OCI-LY3 (cell line): Measurements from ENCODE around the gene INHBE.
A peak's percentile ranks its signal among the peaks of the same experiment; 100 is the strongest.
"Not testable (repeated sequence)": the region's sequence is repeated elsewhere in the genome, so short reads cannot be mapped to it uniquely, and the experiment has no call there.

Experiments
- H2AFZ ChIP-seq: fragments of 200-600, 300-600 bp; shearing (Covaris generic); 2 replicates; pipeline ENCODE4 v1.6.0; 2014; ENCODE audit warnings: antibody characterized with exemption, low read depth, low read length
- H3K27ac ChIP-seq: fragments of 200-600, 300-600 bp; sonication (generic); 2 replicates; pipeline ENCODE4 v1.5.1; 2014; ENCODE audit warnings: mild to moderate bottlenecking, low read length, moderate library complexity, mixed read lengths
- H3K27me3 ChIP-seq: fragments of 200-600, 300-600 bp; sonication (generic); 2 replicates; pipeline ENCODE4 v1.6.1; 2014; ENCODE audit warnings: low read depth, low read length, mixed read lengths
- H3K36me3 ChIP-seq: fragments of 200-600, 300-600 bp; sonication (generic); replicated peaks from 2 replicates; pipeline ENCODE3; 2014; ENCODE audit warnings: low read depth, low read length, mixed read lengths
- H3K4me1 ChIP-seq: fragments of 300-600, 200-600 bp; sonication (generic); 2 replicates; pipeline ENCODE4 v1.6.1; 2014; ENCODE audit warnings: low read length, mixed read lengths
- H3K4me2 ChIP-seq: fragments of 200-600, 300-600 bp; sonication (generic); 2 replicates; pipeline ENCODE4 v1.6.1; 2014; ENCODE audit warnings: low read length, mixed read lengths
- H3K4me3 ChIP-seq: fragments of 300-600, 200-600 bp; sonication (generic); 2 replicates; pipeline ENCODE4 v1.5.1; 2014; ENCODE audit warnings: antibody characterized with exemption, mild to moderate bottlenecking, low read length, moderate library complexity
- H3K79me2 ChIP-seq: fragments of 300-600, 200-600 bp; shearing (Covaris generic); 2 replicates; pipeline ENCODE4 v1.6.1; 2014; ENCODE audit warnings: mild to moderate bottlenecking, low read length, mixed read lengths
- H3K9ac ChIP-seq: fragments of 300-600, 200-600 bp; shearing (Covaris generic); 2 replicates; pipeline ENCODE4 v1.6.0; 2014; ENCODE audit warnings: mild to moderate bottlenecking, low read length, moderate library complexity
- H3K9me3 ChIP-seq: fragments of 200-600, 300-600 bp; shearing (Covaris generic); 2 replicates; pipeline ENCODE4 v1.6.1; 2014; ENCODE audit warnings: low read length, mixed read lengths; ENCODE audit not compliant: insufficient read depth
- H4K20me1 ChIP-seq: fragments of 200-600, 300-600 bp; sonication (generic); 2 replicates; pipeline ENCODE4 v1.6.1; 2016; ENCODE audit warnings: low read length, mixed read lengths; ENCODE audit not compliant: insufficient read depth
- CTCF ChIP-seq: fragments of 200-600, 300-600 bp; sonication (generic); IDR thresholded peaks from 2 replicates; pipeline ENCODE4 v1.5.1; 2014; ENCODE audit warnings: antibody characterized with exemption, low read length, low read depth
- EZH2phosphoT487 ChIP-seq: fragments of 200-600 bp; shearing (Covaris generic); IDR thresholded peaks from 2 replicates; pipeline ENCODE4 v1.6.1; 2018; ENCODE audit warnings: antibody characterized with exemption, mixed run types, low read depth

Gene INHBE

GRCh38 chr12:57489157-57489641, 34.1 kb downstream of the INHBE start:
- Histone ChIP-seq H3K9ac (peak overlapping the region; percentile 80), H3K4me1 (peaks cover 12% of the 10 kb centered on the region), H2AFZ (no peak overlapping the region), H3K27me3 (no peaks in the 10 kb centered on the region), H3K4me3 (peak overlapping the region; percentile 97), H4K20me1 (no peaks in the 10 kb centered on the region), H3K36me3 (peaks cover 30% of the 10 kb centered on the region), H3K27ac (no peak overlapping the region), H3K9me3 (no peaks in the 10 kb centered on the region), H3K79me2 (peaks cover 26% of the 10 kb centered on the region), H3K4me2 (peak overlapping the region; percentile 95)
- no peak for TF ChIP-seq EZH2phosphoT487
- TF ChIP-seq CTCF = no peak

- no peak overlapping the region for H3K9ac ChIP-seq
- H2AFZ ChIP-seq = no peak overlapping the region
- peaks cover 26% of the 10 kb centered on the region for H3K79me2 ChIP-seq
- no peak overlapping the region for H3K4me2 ChIP-seq
- H3K4me3 ChIP-seq = no peak overlapping the region
- H3K27ac ChIP-seq = no peak overlapping the region
- TF ChIP-seq CTCF (no peak), EZH2phosphoT487 (no peak)
- peaks cover 30% of the 10 kb centered on the region for H3K36me3 ChIP-seq
- H3K27me3 ChIP-seq = no peaks in the 10 kb centered on the region
- peaks cover 12% of the 10 kb centered on the region for H3K4me1 ChIP-seq
- H4K20me1 ChIP-seq = no peaks in the 10 kb centered on the region
- H3K9me3 ChIP-seq = no peaks in the 10 kb centered on the region
These were observed 35.0 kb downstream of the INHBE start for GRCh38 chr12:57490126-57490525.

DNA sequence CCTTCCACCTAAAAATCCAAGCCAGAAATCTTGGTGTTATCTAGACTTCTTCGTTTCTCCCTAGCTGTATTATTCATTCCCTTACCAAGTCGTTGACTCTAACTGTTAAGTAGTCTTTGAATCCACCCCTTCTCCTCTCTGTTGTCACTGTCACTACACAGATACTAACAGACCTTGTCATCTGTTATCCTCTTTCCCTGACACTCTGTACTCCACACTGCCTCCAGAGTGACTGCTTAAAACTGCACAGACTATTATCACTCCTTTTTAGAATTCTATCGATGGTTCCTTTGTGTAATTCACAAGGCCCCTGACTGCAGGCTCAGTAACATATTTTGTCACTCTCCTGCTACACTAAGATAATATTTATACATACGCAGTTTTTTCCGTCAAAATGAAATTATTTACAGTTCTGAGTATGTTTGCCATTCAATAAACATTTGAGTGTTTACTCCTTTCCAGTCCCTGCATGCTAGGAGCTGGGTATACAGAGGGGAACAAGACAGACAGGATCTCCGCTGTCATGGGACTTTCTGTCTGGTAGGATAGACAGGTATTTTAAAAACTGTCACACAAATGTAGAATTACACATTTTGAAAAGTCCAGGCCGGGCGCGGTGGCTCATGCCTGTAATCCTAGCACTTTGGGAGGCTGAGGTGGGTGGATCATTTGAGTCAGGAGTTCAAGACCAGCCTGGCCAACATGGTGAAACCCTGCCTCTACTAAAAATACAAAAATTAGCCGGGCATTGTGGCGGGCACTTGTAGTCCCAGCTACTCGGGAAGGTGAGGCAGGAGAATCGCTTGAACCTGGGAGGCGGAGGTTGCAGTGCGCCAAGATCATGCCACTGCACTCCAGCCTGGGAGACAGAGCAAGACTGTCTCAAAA, 36.5 kb downstream of the INHBE start:
- Histone ChIP-seq H3K9me3 (no peaks in the 10 kb centered on the region), H3K4me3 (no peak overlapping the region), H3K27ac (no peak overlapping the region), H3K27me3 (no peaks in the 10 kb centered on the region), H3K9ac (no peak overlapping the region), H3K79me2 (peaks cover 26% of the 10 kb centered on the region), H2AFZ (no peak overlapping the region), H4K20me1 (no peaks in the 10 kb centered on the region), H3K4me2 (no peak overlapping the region), H3K4me1 (peaks cover 12% of the 10 kb centered on the region), H3K36me3 (peaks cover 33% of the 10 kb centered on the region)
- TF ChIP-seq EZH2phosphoT487 = no peak
- no peak for TF ChIP-seq CTCF

GRCh38 chr12:57495051-57495701, 40.1 kb downstream of the INHBE start:
- not testable (repeated sequence) for H3K9ac ChIP-seq, H3K4me2 ChIP-seq, H4K20me1 ChIP-seq, H3K9me3 ChIP-seq, H3K4me3 ChIP-seq, H3K27me3 ChIP-seq, H3K27ac ChIP-seq, H3K4me1 ChIP-seq, H2AFZ ChIP-seq, H3K79me2 ChIP-seq
- H3K36me3 ChIP-seq = peaks cover 48% of the 10 kb centered on the region
